H7 (cell line): Measurements from ENCODE around the gene RASSF6. TPM values are rescaled to one million over a fixed set of nuclear protein-coding genes. Genes with fewer than 3 reads are reported as not detected.
"Not testable (repeated sequence)": the region's sequence is repeated elsewhere in the genome, so short reads cannot be mapped to it uniquely, and the experiment has no call there.

Experiments used
- DNase-seq: peaks from one replicate; pipeline ENCODE4 v3.0.0; 2012
- H3K27me3 ChIP-seq: 2 replicates; pipeline ENCODE4 v1.6.0; 2011; ENCODE audit warnings: mild to moderate bottlenecking, low read length; ENCODE audit not compliant: control insufficient read depth, insufficient read depth
- H3K36me3 ChIP-seq: replicated peaks from 2 replicates; pipeline ENCODE4 v1.5.1; 2011; ENCODE audit warnings: low read length; ENCODE audit not compliant: control insufficient read depth, insufficient read depth
- H3K4me3 ChIP-seq: 2 replicates; pipeline ENCODE4 v1.5.1; 2011; ENCODE audit warnings: low read depth, mild to moderate bottlenecking, control low read depth, low read length, moderate library complexity; ENCODE audit not compliant: insufficient read depth
- total RNA-seq: library from RNA; depleted of rRNA; stranded (reverse); fragments of >200 nt; shearing (Covaris generic); gene quantifications from 2 replicates; pipeline ENCODE4 v1.2.3, GENCODE V29; 2014

The RASSF6 gene
- total RNA-seq, 1 experiment from 2014 or later = 0.66 TPM

- H3K4me3 ChIP-seq = no peak overlapping the region
- no peaks in the 10 kb centered on the region for H3K36me3 ChIP-seq
- no peak for DNase-seq
- no peaks in the 10 kb centered on the region for H3K27me3 ChIP-seq
Measured at GRCh38 chr4:73575660-73576059, 44.6 kb downstream of the RASSF6 start.

DNA sequence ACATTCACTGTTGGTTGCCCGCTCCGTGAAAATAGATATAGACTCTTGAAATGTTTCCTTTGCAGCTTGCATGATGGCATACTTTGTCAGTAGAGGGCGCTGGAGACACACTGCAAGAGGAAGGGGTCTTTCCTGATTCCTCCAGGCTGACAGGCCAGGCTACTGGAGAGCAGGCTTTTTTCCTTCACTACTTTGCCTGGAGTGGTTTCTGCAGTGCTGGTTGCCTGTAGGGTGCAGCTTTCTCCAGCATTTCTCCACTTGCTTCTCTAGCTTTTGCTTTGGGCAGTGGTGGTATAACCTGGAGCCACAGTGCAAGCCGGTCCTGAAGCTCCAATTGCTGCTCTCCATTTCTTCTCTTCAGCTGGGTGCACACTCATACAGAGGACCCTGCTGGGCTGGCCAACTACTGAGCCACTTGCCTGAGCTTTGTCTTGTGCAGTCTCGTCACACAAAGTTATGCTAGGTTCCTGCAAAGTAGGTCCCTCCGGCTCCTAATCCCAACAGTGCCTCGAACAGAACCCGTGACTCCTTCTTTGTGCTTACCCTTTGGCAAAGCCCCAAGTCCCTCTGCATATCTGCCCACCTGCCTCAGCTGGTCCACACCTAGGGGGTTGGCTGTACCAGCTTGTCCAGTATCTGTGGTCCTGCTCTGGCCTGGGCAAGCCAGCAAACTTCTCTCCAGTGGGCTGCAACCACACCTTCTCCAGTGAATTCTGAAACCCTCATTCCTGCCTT, 46.3 kb downstream of the RASSF6 start:
- no peaks in the 10 kb centered on the region for H3K27me3 ChIP-seq
- peak; percentile 49 for DNase-seq
- H3K36me3 ChIP-seq = no peaks in the 10 kb centered on the region
- H3K4me3 ChIP-seq = no peak overlapping the region

DNA sequence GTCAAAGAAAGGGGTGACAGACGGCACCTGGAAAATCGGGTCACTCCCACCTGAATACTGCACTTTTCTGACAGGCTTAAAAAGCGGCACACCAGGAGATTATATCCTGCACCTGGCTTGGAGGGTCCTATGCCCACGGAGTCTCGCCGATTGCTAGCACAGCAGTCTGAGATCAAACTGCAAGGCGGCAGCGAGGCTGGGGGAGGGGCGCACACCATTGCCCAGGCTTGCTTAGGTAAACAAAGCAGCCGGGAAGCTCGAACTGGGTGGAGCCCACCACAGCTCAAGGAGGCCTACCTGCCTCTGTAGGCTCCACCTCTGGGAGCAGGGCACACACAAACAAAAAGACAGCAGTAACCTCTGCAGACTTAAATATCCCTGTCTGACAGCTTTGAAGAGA, 69.4 kb downstream of the RASSF6 start:
- not testable (repeated sequence) for H3K27me3 ChIP-seq, H3K36me3 ChIP-seq, H3K4me3 ChIP-seq, DNase-seq

DNA sequence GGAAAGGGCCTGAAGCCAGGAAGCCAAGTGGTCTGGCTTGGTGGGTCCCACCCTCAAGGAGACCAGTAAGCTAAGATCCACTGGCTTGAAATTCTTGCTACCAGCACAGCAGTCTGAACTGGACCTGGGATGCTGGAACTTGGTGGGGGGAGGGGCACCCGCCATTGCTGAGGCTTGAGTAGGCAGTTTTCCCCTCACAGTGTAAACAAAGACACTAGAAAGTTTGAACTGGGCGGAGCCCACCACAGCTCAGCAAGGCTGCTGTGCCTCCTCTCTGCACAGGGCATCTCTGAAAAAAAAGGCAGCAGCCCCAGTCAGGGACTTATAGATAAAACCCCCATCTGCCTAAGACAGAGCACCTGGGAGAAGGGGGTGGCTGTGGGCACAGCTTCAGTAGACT, 75.6 kb downstream of the RASSF6 start:
- Histone ChIP-seq H3K27me3 (no peaks in the 10 kb centered on the region), H3K36me3 (no peaks in the 10 kb centered on the region), H3K4me3 (no peak overlapping the region)
- no peak for DNase-seq

GRCh38 chr4:73541251-73541650, 79.0 kb downstream of the RASSF6 start:
- DNase-seq = no peak
- H3K36me3 ChIP-seq = no peaks in the 10 kb centered on the region
- no peak overlapping the region for H3K4me3 ChIP-seq
- no peaks in the 10 kb centered on the region for H3K27me3 ChIP-seq

DNA sequence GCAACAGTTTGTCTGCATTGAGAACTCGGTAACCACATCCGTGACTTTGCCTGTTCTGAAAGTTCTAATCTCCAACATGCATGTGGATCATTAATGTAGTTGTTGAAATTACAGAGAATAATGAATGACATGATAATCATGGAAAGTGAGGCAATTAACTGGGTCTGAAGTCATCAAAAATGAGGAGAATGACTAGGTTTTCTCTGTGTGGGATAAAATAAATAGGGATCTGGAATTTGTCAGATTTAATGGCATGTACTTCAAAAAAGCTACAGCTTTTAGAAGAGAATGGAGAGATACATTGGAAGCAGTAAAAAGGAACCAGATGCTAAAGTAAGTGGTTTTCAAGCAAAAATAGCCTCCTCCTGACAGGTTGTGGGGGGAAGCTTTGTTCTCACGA, 79.4 kb downstream of the RASSF6 start:
- DNase-seq = no peak
- no peaks in the 10 kb centered on the region for H3K36me3 ChIP-seq
- H3K4me3 ChIP-seq = no peak overlapping the region
- H3K27me3 ChIP-seq = no peaks in the 10 kb centered on the region

- no peak for DNase-seq
- Histone ChIP-seq H3K36me3 (no peaks in the 10 kb centered on the region), H3K27me3 (no peaks in the 10 kb centered on the region), H3K4me3 (no peak overlapping the region)
Measured at GRCh38 chr4:73539386-73539785, 80.8 kb downstream of the RASSF6 start.

DNA sequence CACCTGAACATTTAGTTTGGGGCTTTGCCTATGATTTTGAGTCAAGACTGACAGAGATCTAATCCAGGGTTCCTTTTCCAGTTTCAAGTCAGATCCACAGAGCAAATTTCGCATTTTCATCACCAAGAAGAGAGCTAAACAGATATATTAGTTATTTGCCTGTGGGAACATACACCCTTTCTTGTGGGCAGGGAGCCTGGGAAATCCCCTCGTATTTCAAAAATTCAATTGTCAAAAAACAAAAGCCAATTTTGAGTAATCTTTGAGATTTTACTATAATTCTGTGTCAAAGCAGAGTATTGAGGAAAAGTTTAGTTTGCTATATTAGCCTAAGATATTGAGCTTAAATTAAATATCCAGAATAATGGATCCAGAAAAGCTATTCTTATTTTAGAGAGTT, 82.1 kb downstream of the RASSF6 start:
- H3K4me3 ChIP-seq = no peak overlapping the region
- no peaks in the 10 kb centered on the region for H3K27me3 ChIP-seq
- no peak for DNase-seq
- no peaks in the 10 kb centered on the region for H3K36me3 ChIP-seq

GRCh38 chr4:73533515-73534422, 86.5 kb downstream of the RASSF6 start:
- H3K27me3 ChIP-seq = no peaks in the 10 kb centered on the region
- no peaks in the 10 kb centered on the region for H3K36me3 ChIP-seq
- DNase-seq = no peak
- no peak overlapping the region for H3K4me3 ChIP-seq

DNA sequence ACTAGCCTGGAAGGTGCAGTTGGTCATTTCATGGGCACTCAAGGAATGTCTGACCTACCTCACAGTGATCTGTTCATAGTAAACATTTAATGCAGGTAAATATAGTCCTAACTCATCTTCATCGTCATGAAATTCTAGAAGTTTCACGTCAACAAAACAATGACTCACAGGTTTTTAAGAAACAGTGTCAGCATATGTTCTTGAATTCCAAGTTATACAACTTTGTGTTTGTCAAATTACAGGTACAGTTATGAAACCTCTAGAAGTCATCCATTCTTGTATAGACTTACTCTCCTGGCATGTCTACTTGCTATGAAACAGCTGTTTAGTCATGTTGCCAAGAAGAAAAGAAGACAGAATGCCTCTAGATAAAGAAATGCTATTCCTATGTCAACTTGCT, 92.1 kb downstream of the RASSF6 start:
- Histone ChIP-seq H3K4me3 (no peak overlapping the region), H3K27me3 (no peaks in the 10 kb centered on the region), H3K36me3 (no peaks in the 10 kb centered on the region)
- no peak for DNase-seq

GRCh38 chr4:73527196-73527595, 93.0 kb downstream of the RASSF6 start:
- DNase-seq = no peak
- no peak overlapping the region for H3K4me3 ChIP-seq
- H3K36me3 ChIP-seq = no peaks in the 10 kb centered on the region
- H3K27me3 ChIP-seq = no peaks in the 10 kb centered on the region

DNA sequence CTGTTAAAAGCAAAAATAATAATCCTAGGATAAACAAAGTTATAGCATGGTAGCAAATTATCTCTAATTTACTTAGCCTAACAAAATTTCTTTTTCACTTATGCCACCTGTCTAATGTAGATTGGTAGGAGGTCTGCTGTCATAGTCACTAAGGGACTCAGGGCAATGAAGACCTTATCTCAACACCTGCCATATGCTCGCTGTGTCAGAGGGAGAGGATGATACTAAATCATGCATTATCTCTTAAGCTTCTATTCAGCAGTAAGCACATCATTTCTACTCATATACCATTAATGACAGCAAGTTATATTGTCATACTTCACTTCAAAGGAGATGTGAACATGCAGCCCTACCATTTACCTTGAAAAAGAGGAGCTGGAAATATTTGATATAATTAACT, 94.6 kb downstream of the RASSF6 start:
- Histone ChIP-seq H3K27me3 (no peaks in the 10 kb centered on the region), H3K4me3 (no peak overlapping the region), H3K36me3 (no peaks in the 10 kb centered on the region)
- no peak for DNase-seq

- no peak for DNase-seq
- H3K4me3 ChIP-seq = no peak overlapping the region
Measured at GRCh38 chr4:73523126-73523525, 97.1 kb downstream of the RASSF6 start.

More at GRCh38 chr4:73523126-73523525, 97.1 kb downstream of the RASSF6 start:
- no peaks in the 10 kb centered on the region for H3K27me3 ChIP-seq
- H3K36me3 ChIP-seq = no peaks in the 10 kb centered on the region
